Measurements from ENCODE around the gene FMO4. TPM values are rescaled to one million over a fixed set of nuclear protein-coding genes. Genes with fewer than 3 reads are reported as not detected.

The FMO4 gene
- polyA plus RNA-seq (2011; rRNA removed) (0.46 and 1.2 TPM in 2 replicates), polyA minus RNA-seq (2011; rRNA and poly(A)+ RNA removed) (0.28 TPM in 1 of 2 replicates, not detected in the other)

DNA sequence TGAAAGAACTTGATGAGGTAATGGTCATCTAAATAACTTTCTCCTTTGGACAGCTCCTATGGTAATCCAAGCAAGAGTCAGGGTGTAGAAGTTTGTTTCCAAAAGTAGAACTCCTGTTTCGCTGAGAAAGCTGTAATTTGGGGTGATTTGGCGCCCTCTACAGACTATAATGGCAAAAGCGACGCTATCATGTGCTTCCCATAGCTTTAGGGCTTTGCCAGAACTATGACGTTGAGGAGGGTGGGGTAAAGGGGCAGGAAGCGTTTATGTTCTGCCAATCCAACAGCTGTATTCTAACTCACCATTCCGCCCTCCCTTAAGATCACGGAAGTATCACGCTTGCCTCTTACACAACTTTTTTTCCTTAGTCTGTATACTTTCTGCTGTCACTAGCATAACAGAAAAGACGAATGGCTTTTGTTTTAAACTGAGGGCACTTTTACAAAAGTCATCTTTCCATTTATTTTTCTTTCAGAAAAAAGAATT lies at the start of gene FMO4:
Gene FMO4, plus strand, starts transcription at position 349 of the 486 bp plus-strand sequence. CDS start 5,643 bp downstream, outside the sequence.
- ChIA-PET CTCF (interaction anchor here (0.6 to 3.0 kb wide), 76 partner anchors 8 to 1573 kb away, joined by 3 to 114 read pairs (median 5); partner anchors contain the start of genes FMO1 and PRRC2C), POLR2A (interaction anchor here (0.6 kb wide), 1 partner anchor 233 kb away, joined by 3 read pairs; no protein-coding TSS in a partner anchor)
- Histone ChIP-seq H3K27ac (ENCODE audit: low read depth, low read length) (no peak within 1 kb of the TSS), H3K9me3 (ENCODE audit: control insufficient read depth, insufficient read depth, low read length) (no peaks in the 10 kb centered on the region), H3K27me3 (ENCODE audit: control insufficient read depth, insufficient read depth, low read length) (no peaks in the 10 kb centered on the region), H3K4me3 (ENCODE audit: low read depth, low read length) (peak within 1 kb of the TSS; percentile 27; the same call in 1 of the 2 replicates)
- DNase-seq (ENCODE audit: low read depth, low spot score): peak; percentile 97
- TF ChIP-seq, protein P1, sequence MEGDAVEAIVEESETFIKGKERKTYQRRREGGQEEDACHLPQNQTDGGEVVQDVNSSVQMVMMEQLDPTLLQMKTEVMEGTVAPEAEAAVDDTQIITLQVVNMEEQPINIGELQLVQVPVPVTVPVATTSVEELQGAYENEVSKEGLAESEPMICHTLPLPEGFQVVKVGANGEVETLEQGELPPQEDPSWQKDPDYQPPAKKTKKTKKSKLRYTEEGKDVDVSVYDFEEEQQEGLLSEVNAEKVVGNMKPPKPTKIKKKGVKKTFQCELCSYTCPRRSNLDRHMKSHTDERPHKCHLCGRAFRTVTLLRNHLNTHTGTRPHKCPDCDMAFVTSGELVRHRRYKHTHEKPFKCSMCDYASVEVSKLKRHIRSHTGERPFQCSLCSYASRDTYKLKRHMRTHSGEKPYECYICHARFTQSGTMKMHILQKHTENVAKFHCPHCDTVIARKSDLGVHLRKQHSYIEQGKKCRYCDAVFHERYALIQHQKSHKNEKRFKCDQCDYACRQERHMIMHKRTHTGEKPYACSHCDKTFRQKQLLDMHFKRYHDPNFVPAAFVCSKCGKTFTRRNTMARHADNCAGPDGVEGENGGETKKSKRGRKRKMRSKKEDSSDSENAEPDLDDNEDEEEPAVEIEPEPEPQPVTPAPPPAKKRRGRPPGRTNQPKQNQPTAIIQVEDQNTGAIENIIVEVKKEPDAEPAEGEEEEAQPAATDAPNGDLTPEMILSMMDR (IDR thresholded peaks at IDR 0.05; ENCODE audit: low read depth, low read length): peak; percentile 78

DNA sequence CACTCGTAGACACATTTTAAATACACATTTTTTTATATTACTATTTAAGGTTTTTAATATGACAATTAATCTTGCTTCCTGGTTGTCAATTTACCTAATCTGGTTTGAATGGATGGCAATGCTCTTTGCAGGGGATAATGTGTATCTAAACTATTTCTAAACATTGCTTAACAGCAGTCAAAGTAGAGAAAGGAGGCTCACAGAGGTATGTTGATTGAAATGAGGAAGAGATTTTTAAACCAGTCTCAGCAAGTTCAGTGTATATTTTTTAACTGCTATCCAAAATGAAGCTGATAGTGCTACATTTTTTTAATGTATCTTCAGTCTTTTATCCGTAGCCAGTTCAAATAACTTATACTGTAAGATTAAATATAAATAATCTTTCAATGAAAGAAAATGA lies 48.3 kb upstream of the FMO4 start:
- POLR2A ChIA-PET: no interaction called here
- H3K27me3 ChIP-seq (ENCODE audit: control insufficient read depth, insufficient read depth, low read length): peaks cover 2% of the 10 kb centered on the region
- H3K4me3 ChIP-seq (ENCODE audit: low read depth, low read length): no peak overlapping the region
- TF ChIP-seq, protein P1 (IDR thresholded peaks at IDR 0.05; ENCODE audit: low read depth, low read length): no peak
- no peak overlapping the region for H3K27ac ChIP-seq (ENCODE audit: low read depth, low read length)
- no peaks in the 10 kb centered on the region for H3K9me3 ChIP-seq (ENCODE audit: control insufficient read depth, insufficient read depth, low read length)
- CTCF ChIA-PET: no interaction called here
- DNase-seq (ENCODE audit: low read depth, low spot score): no peak

DNA sequence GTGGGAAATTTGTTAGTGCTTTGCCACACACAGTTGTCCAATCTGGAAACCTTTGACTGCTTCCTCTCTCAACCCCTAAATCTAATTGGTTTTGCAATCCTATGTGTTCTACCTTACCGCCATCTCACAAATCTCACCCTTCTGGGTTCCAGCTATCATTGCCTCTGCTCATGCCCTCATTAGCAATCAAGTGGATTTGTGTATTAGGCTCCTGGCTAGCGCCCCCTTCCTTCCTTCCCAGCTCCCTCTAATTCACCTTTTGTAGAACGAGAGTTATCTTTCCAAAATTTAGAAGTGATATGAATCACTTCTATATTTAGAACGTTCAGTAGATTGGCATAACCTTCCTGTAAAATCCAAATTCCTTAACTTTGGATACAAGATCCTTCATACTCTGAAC lies 47.1 kb upstream of the FMO4 start:
- H3K27me3 ChIP-seq (ENCODE audit: control insufficient read depth, insufficient read depth, low read length): peaks cover 2% of the 10 kb centered on the region
- H3K9me3 ChIP-seq (ENCODE audit: control insufficient read depth, insufficient read depth, low read length): no peaks in the 10 kb centered on the region
- DNase-seq (ENCODE audit: low read depth, low spot score): no peak
- ChIA-PET CTCF (no interaction called here), POLR2A (no interaction called here)
- no peak overlapping the region for H3K27ac ChIP-seq (ENCODE audit: low read depth, low read length)
- no peak overlapping the region for H3K4me3 ChIP-seq (ENCODE audit: low read depth, low read length)
- TF ChIP-seq, protein P1 (IDR thresholded peaks at IDR 0.05; ENCODE audit: low read depth, low read length): no peak

- Histone ChIP-seq H3K27ac (ENCODE audit: low read depth, low read length) (no peak overlapping the region), H3K9me3 (ENCODE audit: control insufficient read depth, insufficient read depth, low read length) (no peaks in the 10 kb centered on the region), H3K4me3 (ENCODE audit: low read depth, low read length) (no peak overlapping the region), H3K27me3 (ENCODE audit: control insufficient read depth, insufficient read depth, low read length) (peaks cover 2% of the 10 kb centered on the region)
- no peak for DNase-seq (ENCODE audit: low read depth, low spot score)
- TF ChIP-seq, protein P1 (IDR thresholded peaks at IDR 0.05; ENCODE audit: low read depth, low read length): no peak
- POLR2A ChIA-PET: no interaction called here
- CTCF ChIA-PET: no interaction called here
Observed at GRCh38 chr1:171267391-171267790, 46.6 kb upstream of the FMO4 start.

DNA sequence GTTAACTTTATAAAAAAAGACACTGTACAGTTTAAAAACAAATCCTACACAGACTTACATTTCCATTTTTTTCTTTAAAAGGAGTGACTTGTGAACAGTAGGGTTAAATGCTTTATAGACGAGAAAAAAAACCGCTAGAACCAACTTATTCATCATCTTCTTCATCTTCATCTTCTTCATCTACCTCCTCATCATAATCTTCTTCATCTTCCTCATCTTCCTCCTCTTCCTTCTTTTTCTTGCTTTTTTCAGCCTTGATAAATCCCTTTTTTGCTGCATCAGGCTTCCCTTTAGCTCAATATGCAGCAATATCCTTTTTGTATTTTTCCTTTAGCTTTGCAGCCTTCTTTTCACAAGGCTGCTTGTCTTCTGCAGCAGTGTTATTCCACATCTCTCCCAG lies 43.2 kb upstream of the FMO4 start:
- Histone ChIP-seq H3K27ac (ENCODE audit: low read depth, low read length) (no peak overlapping the region), H3K27me3 (ENCODE audit: control insufficient read depth, insufficient read depth, low read length) (peaks cover 4% of the 10 kb centered on the region), H3K4me3 (ENCODE audit: low read depth, low read length) (no peak overlapping the region), H3K9me3 (ENCODE audit: control insufficient read depth, insufficient read depth, low read length) (no peaks in the 10 kb centered on the region)
- TF ChIP-seq, protein P1 (IDR thresholded peaks at IDR 0.05; ENCODE audit: low read depth, low read length): no peak
- DNase-seq (ENCODE audit: low read depth, low spot score): no peak
- POLR2A ChIA-PET: no interaction called here
- CTCF ChIA-PET: no interaction called here
